GM21786 (cell line): Measurements from ENCODE around the gene BHMT2.

Experiments
- ATAC-seq: cut with Tn5 transposase; IDR thresholded peaks from one replicate; pipeline ENCODE4 v1.9.1; 2021; ENCODE audit not compliant: unreplicated experiment

The BHMT2 gene

DNA sequence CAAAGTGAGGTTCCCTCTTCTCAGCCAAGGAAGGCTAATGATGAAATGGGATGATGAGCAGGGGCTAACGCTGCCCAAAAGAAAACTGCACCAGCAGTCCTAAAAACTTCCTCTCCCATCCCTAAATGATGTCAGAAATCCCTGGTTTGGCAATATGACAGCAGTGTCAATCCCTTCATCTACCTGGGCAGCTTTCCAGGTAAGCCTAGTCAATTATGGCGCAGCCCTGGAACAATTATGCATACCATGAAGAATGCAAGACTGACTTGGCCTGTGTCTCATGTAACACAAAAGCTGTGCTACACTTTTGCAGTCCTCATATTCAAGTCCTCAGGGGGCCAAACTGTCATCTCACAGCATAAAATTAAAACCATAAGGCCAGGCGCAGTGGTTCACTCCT, 7.1 kb upstream of the BHMT2 start:
- no peak for ATAC-seq

DNA sequence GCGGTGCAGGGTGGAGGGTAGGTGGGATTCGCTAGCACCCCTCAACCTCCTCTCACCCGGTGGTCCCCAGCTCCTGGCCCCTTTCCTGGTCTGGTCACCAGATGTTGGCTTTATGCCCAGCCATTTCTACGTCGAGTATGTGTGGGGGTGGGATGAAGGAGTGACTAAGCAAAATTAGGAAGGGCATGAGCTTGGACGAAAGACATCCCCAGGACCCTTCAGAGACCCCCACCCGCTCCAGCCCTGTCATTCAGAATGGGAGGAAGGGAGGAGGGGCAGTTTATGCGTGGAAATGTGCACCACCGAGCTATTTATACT, 742 bp downstream of the BHMT2 start:
- no peak for ATAC-seq

DNA sequence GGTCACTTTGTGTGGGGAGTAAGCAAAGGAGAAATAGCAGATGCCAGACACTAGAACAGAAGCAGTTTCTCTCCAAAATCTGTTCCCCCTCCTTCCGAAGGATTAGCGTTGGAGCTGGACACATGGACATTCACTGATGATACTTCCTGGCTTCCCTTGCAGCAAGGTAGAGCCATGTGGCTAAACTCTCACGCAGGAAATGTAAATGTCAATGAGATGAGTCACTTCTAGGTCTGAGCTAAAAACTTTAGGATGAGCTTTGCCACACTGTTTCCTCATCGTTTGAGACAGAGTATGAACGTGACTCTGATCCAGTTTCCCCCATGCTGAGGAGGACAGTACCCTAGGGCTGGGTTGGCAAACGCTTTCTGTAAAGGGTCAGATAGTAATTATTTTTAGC, 5.1 kb downstream of the BHMT2 start:
- ATAC-seq = no peak

DNA sequence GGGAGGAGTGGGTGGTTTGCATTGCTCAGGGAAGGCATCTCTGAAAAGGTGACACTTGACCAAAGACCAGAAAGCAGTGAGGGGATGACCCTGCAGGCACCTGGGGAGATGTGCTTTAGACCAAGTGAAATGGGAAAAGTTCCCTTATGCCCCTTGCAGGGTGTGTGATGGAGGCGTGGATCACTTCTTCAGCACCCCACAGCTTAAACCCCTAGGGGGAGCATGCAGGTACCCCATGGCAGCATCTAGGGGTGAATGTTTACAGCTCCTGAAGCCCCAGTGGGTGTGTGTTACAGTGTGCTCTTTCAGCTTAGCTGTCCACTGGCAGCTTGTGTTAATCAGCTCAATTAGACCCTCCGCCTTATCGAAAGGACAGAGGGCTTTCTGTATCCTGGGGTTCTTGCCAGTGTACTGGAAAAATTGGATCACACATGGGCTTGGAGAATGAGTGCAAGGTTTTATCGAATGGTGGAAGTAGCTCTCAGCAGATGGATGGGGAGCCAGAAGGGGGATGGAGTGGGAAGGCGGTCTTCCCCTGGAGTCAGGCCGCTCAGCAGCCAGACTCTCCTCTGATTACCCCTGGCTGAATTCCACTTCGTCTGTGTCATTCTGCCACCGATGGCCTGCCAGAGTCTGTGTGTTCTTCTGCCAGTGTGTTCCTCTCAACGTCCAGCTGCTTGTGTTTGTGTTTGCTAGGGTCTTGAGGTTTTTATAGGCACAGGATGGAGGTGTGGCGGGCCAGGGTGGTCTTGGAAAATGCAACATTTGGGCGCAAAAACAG, 6.3 kb downstream of the BHMT2 start:
- ATAC-seq = no peak

- ATAC-seq = no peak
Observed at GRCh38 chr5:79076819-79077218, 7.3 kb downstream of the BHMT2 start.

GRCh38 chr5:79077680-79078365, 8.3 kb downstream of the BHMT2 start:
- no peak for ATAC-seq

- ATAC-seq = no peak
Observed at GRCh38 chr5:79080804-79081203, 11.2 kb downstream of the BHMT2 start.

DNA sequence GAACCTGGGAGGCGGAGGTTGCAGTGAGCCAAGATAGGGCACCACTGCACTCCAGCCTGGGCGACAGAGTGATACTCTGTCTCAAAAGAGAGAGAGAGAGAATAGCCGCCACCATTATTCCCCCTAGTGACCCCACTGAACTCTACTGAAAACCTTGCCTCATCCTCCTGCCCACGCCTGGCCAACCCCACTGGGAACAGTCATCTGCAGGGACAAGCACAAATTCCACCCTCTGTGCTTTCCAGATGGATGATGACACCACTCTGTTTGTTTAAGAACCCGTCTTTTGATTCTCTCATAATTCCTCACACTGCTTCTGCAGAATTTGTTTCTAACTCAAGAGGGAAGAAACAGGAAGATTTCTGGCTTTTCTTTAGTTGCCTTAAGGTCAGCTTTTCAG, 12.2 kb downstream of the BHMT2 start:
- ATAC-seq = no peak

GRCh38 chr5:79086116-79086515, 16.5 kb downstream of the BHMT2 start:
- no peak for ATAC-seq

GRCh38 chr5:79088507-79088906, 18.9 kb downstream of the BHMT2 start:
- no peak for ATAC-seq

DNA sequence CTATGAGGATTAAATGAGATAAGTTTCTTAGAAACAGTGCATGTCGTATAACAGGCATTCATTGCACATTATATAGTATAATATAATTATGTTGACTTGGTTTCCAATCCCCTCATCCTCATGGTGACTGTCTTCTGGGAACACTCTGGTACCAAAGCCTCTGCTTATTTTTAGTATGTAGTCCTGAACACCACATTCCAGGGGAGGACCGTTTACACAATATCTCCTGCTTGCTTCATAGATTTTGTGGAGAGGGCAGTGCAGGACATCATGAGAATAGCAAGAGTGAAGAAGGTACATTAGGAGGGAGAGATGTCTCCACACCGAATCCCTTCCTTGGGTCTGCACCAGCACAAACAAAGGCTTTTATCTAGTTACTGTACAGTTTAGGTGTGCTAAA, 21.5 kb downstream of the BHMT2 start:
- no peak for ATAC-seq

DNA sequence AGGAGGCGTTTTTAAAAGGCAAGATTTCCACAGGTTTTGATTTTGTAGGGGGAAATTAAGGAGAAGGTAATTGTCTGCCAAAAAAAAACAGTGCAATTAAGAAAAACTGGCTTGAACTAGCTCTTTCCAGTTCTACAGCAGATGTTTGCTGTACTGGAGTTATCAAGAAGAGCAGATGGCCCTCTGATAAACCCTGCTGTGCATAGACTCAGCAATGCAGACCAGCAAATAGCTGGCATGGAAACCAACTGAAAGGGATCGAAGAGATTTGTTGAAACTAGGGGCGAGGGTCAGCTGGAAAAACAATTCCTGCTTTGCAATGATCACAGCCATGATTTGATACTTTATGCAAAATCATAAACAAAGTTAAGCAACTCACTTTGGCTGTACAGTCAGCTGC, 24.2 kb downstream of the BHMT2 start:
- ATAC-seq = no peak

- ATAC-seq = no peak
Observed at GRCh38 chr5:79105868-79106267, 36.3 kb downstream of the BHMT2 start.

- no peak for ATAC-seq
Observed at GRCh38 chr5:79107020-79107796, 37.6 kb downstream of the BHMT2 start.

DNA sequence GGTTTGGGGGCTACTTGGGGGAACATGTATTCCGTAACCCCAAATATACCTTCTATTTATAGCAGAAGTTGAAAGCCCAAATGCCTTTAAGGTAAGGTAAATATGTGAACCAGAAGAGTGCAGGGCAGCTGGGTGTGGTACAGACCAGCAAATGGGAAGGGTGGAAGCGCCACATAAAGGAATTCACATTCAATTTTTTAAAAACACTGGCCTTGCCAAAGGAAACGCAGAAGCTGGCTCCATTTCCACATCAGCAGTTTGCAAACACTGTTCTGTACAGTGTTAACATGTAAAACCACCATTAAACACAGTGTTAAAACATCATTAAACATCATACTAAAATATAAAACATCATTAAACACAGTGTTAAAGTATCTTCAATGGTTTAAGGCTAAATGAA, 38.5 kb downstream of the BHMT2 start:
- no peak for ATAC-seq

DNA sequence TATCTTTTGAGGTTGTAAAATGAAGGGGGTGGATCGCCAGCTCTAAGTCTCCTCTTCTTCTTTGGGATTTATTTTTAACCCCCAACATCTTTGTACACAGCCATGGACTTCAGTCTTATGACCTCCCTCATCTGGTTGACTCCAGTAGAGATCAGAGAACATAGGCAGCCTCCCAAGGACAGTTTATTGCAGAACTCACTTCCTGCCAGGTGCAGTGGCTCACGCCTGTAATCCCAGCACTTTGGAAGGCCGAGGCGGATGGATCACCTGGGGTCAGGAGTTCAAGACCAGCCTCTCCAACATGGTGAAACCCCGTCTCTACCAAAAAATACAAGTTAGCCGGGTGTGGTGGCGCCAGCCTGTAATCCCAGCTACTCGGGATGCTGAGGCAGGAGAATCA, 39.2 kb downstream of the BHMT2 start:
- ATAC-seq = no peak

DNA sequence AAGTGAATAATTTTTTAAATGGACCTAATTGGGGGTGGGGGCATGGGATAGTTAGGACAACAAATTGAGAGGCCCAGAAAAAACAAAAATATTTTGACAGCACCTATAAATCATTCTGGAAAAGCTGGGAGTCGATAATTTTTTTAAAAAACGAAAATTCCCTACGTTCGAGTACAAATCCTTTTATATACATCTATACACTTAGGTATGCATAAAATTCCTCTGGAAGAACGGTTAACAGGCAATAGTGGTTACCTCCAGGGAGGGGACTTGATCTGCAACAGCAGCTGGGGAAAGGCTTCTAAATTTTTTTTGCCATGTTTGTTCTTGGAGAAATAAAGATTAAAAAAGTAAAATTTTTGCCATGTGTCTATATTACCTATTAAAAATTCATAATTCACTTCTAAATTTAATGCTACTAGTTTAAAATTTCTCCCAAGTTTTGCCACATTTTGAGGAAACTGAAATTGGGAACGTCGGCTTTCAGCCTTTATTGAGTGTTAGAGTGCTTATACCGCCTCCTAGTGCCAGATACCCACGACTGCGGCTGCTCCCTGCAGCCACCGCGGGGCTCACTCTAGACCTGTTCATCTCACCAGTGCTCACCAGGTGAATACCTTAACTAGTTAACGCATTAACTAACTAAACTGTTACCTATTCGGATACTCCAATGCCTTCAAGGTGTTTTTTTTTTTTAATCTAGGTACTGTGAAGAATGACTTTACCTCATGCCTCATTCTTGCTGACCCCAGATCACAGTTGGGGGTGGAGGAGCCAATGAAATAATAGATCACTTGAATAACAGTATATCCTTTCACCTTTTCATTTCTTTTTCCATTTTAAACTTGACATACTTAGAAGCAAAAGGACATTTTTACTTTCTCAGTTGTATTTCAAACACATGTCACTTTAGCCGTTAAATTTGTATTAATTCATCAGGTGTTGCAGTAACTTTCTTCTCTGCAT, 40.2 kb downstream of the BHMT2 start:
- ATAC-seq = no peak

GRCh38 chr5:79111387-79111959, 41.9 kb downstream of the BHMT2 start, which contains the start of gene BHMT:
BHMT (plus strand) TSS chr5:79111809; CDS start chr5:79111886, 77 bp downstream.
- no peak for ATAC-seq

- ATAC-seq = no peak
Observed at GRCh38 chr5:79111960-79112702, 42.6 kb downstream of the BHMT2 start.

DNA sequence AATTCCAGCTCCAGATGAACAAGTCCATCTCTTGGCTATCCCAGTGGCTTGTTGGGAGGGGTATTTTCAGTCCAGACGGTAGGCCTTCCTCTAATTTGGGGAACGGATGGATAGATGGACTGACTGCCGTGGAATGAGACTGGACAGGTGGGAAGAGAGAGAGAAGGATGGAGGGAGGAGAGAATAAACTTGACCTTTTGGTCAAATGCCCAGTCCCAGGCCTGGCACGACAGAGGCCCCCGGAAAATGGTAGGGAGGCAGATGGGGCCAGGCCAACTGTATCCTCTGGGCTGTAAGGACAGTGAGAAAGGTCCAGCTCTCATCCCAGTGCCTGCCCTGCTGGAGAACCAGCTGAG, 43.1 kb downstream of the BHMT2 start:
- ATAC-seq = no peak
